SIG-M5 treated with dmso at 0.1 percent for 504 hours (cell line): Measurements from ENCODE around the gene PLPPR5.

Source experiments
- DNase-seq: peaks from one replicate; lab custom pipeline; 2025; ENCODE audit not compliant: unreplicated experiment; lab: John Stamatoyannopoulos, UW

The PLPPR5 gene

DNA sequence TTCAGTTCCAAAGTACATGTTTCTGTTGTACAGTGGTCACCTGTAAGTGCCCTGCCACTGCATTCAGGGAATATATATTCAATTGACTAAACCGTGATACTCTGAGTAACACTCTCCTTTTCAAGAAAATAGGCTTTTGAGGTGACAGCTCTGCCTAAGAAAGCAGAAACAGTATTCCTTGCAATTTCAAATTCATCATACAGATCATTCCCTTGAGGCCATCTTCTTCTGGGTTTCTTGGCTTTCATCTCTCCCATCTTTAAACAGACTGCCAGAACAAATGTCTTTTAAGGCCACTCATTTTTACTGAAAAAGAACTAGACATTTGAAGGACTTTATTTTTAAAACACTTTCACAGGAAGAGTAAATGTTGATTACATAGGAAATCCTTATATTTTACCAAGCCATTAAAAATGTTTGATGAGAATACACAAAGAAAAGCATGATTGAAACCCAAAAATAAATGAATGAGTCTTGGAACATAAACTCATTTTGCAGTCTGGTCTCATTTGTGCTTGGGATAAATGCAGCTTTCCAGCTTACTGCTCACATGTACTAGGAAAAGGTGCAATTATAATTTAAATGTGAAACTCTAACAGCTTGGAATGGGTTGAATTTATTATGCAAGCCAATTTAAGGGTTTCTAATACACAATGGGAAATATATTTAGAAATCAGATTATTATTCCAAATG, 34.7 kb downstream of the PLPPR5 start:
- DNase-seq = no peak

- no peak for DNase-seq
Observed at GRCh38 chr1:98967122-98967521, 37.5 kb downstream of the PLPPR5 start.

GRCh38 chr1:98965394-98965793, 39.3 kb downstream of the PLPPR5 start:
- no peak for DNase-seq

DNA sequence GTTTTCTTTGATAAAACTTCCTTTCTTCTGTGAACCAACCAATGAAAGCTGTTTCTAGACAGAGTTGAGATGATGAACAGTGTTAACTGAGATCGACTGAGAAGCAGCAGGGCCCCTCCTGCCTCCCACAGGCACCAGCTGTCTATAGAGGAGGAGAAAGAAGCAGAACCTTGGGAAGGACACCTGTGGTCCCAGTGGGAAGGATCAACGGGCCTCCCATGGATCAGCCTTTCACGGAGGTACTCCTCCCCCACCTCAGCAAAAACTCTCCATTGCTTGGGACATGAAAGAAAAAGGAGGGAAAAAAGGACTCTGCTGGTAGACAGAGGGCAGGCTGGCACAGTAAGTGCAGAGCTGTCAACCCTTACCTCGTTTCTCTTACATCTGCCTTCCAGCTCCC, 40.5 kb downstream of the PLPPR5 start:
- no peak for DNase-seq

DNA sequence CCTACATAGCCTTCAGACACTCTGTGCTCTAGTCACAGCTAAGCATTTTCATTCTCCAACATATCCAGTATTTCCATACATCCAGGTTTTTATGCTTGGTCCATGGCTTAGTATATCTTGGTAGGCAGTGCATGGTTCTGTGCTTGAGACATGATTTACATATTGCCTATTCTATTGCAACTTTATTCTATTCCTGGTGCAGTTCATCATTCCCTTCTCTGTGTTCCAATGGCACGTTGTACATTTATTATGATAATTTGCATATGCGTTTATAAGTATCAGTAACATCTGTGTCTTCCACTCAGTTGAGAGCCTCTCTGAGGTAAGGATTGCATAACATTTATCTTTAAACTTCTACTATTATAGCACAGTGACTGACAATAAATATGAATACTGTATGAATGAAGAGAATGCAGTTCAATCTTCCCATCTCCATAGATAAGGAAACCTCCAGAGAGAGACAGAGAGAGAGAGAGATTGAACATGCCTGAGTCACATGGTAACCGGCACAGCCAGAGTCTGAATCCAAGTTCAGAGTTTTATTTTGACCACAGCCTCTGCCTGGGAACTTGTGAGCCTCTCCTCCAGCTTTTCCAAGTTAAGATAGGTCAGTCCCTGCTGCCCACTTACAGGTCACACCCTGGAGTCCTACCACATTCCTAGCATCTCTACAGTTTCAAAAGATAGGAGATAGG, 41.5 kb downstream of the PLPPR5 start:
- no peak for DNase-seq

- no peak for DNase-seq
Observed at GRCh38 chr1:98962156-98962555, 42.5 kb downstream of the PLPPR5 start.

DNA sequence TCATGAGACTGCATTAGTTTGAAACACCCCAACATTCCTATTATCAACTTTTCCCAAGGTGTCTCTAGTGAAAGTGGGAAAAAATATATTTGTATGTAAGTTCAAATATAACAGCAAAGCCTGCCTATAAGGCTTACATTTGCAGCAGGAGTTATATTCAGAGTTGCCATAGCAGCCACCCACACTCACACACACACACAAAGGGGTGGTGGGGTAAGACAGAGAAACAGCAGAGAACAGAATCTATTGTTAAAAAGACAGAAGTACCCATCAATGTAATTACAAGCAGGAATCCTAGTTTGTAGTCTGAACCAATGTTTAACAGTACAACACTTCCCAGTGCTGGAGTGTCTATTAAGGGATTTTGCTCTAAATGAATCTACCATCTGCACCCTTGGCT, 55.0 kb downstream of the PLPPR5 start:
- no peak for DNase-seq

GRCh38 chr1:98949166-98949565, 55.5 kb downstream of the PLPPR5 start:
- DNase-seq = no peak

- DNase-seq = no peak
Observed at GRCh38 chr1:98947071-98947470, 57.6 kb downstream of the PLPPR5 start.

DNA sequence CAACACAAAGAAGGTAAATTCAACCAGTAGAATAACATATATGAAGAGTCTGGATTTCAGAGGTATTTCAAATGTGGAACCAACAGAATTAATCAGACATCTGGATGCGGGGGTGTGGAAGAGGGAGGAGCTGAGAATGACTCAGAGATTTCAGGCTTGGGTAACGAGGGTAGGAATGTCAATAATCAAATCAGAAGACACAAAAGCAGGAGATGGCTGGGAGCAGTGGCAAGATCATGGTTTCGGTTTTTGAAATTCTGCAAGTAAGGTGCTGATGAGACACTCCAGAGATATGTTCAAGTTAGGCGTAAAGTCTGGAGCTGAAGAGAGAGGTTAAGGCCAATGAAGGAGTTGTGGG, 64.0 kb downstream of the PLPPR5 start:
- DNase-seq = no peak

DNA sequence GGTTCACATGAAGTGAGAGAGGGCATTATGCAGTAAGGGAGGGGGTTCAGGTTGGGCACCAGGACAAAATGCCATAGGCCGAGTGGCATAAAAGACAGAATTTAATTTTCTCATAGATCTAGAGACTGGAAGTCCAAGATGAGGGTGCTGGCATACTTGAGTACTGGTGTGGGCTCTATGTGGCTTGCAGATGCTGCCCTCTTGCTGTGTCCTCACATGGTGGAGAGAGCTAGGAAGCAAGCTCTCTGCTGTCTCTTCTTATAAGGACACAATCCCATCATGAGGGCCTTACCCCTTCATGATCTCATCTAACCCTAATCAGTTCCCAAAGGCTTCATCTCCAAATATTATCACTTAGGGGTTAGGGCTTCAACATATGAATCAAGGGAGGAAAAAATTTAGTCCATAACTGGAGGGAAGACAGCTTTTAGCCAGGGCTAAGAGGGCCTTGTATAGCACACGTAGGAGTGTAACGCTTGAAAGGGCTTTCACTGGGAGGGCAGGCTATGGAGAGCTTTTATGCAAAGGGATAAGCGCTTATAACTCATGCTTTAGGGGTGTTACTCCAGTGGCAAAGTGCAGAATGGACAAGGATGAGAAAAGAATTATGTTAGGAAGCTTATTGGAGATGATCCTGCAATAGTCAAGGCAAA, 64.5 kb downstream of the PLPPR5 start:
- no peak for DNase-seq

DNA sequence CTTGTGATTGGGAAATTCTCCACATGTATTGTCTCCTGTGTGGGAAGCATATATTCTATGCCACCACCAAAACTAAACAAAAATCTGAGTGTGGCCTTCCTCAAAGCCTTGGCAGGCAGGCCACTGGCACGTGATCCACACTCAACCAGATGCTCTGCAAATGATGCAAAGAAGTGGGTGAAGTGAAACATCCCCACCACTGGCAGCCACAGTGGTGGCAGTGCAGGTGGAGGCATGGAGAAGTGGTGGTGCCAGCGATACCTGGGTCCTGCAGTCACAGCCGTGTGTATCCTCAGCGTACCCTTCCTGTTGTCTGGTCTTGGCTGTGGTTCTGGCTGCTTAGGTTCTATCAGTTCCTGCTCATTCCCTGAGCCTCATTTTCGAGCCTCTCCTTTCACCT, 65.2 kb downstream of the PLPPR5 start:
- DNase-seq = no peak

- DNase-seq = no peak
Observed at GRCh38 chr1:98937347-98937746, 67.3 kb downstream of the PLPPR5 start.

- no peak for DNase-seq
Observed at GRCh38 chr1:98932184-98932583, 72.5 kb downstream of the PLPPR5 start.

DNA sequence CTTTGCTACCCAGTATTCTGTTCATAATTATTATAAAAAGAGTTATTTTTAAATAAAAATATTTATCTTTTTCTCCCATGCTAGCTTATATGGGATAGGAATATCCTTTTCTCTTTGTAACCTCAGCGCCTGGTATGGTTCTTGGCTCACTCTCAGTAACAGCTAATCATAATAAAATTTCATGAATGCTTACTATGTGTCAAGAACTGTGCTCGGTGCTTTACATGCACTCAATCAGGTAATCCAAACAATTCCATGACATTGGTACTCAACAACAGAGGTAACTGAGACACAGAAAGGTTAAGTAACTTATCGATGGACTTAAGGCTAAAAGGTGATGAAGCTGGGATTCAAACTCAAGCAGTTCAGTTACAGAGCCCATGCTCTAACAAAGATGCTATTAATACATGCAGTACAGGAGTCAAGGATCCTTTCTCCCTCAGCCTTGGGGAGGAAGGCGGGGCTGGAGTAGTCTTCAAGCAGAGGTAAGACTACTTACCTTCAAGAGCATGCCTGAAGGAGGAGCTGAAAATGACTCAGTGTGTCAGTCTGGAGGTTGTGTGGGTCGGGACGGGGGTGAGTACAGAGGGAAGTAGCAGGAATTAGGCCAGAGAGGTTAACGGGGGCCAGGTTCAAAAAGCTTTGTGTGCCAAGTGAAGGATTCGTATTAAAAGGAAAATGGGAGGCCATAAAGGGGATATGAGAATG, 73.4 kb downstream of the PLPPR5 start:
- no peak for DNase-seq

DNA sequence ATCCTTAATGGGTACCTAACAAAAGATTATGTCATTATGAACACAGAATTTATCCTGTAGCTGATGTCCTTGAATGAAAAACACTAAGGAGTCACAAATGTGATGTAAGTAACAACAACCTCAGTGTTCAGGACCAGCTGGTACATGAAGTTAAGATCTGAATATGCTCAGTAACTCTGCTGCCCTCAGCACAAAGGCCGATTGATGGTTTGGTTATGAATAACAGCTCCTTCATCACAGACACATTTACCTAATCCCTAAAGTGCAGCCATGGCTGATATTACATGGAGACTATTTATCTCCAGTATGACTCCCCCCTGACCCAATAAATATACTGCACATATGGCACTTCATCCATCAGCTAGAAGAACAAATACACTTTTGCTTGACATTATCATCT, 75.2 kb downstream of the PLPPR5 start:
- DNase-seq = no peak

- DNase-seq = no peak
Observed at GRCh38 chr1:98926597-98926996, 78.1 kb downstream of the PLPPR5 start.

GRCh38 chr1:98924977-98925376, 79.7 kb downstream of the PLPPR5 start:
- no peak for DNase-seq

GRCh38 chr1:98923667-98924066, 81.0 kb downstream of the PLPPR5 start:
- no peak for DNase-seq

DNA sequence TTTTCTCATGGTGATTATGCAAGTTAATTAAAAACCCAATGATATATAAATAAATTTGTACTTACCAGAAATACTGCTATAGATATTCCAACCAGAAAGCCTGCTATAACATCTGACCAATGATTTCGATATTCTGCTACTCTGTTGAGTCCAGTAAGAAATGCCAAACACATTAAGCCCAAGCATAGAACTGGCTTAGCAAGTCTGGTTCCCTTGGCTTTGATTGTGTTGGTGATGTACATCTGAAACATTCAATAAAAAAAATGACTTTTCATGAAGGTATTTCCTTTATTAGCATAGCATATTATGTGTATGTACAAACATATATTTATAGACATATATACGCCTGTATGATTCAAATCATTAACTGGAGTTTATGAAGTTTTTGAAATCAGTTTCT, 82.8 kb downstream of the PLPPR5 start:
- DNase-seq = peak; percentile 3

GRCh38 chr1:98920441-98921110, 84.1 kb downstream of the PLPPR5 start:
- DNase-seq = no peak
